GM21367 (cell line): Measurements from ENCODE around the gene PRKD2.

Experiments used
- ATAC-seq: cut with Tn5 transposase; IDR thresholded peaks from one replicate; pipeline ENCODE4 v1.9.1; 2021; ENCODE audit not compliant: unreplicated experiment

PRKD2 gene

DNA sequence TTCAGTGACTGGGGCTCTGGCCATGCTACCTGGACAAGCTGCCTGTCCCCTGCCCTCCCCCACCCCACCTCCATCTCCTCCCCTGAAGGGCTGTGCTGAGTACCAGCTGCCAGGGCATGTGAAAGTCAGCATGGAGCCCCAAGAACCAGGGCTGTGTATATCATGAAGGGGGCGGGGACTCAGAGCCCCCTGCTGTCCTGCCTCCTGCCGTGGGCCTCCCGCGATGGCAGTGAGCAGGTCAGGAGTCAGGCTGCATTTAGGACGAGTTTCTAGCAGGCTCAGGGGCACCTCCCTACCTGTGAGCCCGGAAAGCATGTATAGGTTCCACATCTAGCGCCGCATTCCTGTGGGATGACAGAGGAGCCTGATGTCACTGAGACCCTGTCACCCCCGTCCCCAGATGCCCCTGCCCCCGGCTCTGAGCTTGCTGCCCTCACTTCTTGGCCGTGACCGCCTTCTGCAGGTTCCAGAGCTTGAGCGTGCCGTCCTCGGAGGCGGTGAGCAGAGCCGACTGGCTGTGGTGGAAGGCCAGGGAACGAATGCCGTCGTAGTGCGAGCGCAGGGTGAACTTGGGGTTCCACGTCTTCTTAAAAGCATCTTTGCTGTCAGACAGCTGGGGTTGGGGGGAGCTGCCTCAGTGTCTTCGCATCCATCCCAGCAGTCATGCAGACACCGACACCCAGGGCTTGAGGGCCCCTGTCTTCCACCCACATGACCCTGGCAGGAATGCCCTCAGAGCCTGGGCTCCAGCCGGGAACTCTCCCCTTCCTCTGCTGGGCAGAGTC lies 8.3 kb upstream of the PRKD2 start:
- no peak for ATAC-seq

DNA sequence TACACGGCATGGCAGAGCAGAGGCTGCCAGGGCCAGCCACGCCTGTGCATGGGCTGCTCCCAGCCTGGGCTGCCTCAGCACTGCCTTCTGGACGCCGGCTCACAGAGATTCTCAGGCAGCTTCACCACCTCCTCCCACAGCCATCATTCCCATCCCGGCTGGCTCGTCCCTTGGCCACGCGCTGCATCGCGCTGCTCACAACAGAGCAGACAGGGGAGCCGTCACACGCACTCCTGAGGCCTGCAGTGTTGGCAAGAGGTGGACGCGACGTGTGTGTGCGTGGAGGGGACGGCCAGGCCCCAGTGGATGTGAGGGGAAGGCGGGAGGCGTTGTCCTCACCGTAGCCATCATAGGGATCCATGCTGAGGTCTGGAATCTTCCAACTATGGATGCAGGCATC lies 7.6 kb upstream of the PRKD2 start:
- no peak for ATAC-seq

- ATAC-seq = no peak
Measured at GRCh38 chr19:46723471-46723870, 6.6 kb upstream of the PRKD2 start.

DNA sequence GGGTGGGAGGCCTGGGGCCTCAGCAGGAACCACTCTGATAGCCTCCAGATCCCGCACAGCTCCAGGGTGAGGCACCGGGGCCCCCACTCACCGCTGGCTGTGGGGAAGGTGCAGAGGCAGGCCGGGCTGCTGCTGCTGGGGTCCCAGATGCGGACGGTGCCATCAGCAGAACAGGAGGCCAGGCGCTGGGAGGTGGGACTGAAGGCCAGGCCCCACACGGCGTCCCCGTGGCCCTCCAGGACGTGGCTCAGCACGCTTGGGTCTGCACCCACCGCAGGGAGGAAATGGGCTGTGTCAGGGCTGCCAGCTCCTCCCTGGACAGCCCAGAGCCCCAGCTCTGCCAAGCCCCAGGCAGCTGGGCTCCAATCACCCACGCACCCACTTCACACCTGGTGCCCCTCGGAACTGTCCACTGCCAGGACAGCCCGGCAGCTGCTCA lies 6.1 kb upstream of the PRKD2 start:
- no peak for ATAC-seq

DNA sequence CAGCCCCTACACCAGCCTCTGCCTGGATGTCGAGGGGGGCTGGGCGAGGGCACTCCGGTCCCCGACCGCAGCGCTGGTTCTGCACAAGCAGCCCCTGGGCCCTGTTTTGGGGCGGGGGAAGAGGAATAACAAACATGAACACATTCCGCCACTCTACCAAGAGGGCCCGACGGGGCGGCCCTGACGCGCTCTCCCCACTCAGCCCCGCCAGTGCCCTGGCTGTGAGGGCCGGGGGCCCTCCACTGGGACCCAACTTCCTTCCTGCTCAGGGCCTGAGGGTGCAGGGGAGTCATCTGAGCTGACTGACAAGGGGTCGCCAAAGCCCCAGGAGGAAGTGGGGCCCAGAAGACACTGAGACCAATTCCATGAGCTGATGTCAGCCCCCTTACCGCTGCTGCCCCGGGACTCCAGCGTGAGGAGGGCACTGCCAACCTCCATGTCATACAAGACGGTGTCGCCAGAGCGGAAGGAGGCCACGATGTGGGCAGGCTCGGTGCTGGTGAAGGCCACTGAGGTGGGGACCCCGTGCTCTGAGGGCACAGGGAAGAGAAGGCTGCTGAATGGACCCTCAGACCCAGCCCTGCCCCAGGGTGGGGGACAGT lies 5.6 kb upstream of the PRKD2 start:
- ATAC-seq = no peak

DNA sequence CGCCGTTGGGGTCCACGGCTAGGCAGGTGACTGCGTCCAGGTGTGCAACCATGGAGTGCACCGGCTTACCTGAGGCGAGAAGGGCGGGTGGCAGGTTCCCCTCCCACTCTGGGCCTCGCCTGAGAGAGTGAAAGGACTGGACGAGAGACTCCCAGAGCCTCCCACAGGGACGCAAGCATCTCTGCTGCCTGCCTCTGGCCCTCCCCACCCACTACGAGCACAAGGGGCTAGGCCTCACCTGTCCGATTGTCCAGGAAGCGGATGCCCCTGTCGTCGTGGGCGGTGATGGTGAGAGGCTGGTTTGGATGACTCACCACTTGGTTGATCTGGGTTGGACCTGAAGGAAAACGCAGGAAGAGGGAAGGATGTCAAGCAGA lies 5.1 kb upstream of the PRKD2 start:
- no peak for ATAC-seq

DNA sequence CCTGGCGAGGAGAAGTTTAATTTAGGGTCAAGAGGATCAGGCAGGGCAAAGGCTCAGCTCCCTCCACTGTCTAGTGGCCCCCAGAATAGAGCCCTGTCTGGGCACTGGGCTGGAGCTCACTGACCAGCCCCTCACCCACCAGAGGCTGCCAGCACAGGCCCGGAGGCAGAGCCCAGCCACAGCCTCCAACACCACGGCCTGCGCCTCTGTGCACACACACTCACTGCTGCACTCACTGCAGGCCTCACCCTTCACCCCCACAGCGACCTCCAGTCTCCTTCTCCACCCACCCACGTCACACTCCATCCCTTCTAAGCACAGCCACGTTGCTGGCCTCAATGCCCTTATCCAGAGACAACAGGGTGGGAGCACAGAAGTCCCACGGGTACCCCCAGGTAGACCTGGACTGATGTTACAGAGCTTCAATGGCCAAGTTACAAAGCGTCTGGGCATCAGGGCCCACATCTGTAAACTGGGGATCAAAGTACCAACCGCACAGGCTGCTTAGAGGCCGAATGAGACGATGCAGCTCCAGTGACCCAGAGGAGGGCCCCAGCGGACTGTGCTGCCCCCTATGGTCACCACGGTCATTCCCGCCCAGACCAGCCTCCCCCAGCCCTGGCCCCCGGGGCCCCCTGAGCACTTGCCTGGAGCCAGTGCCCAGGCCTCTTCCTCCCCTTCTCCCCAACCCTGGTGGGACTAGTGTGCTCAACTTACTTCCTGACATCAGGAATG lies 4.5 kb upstream of the PRKD2 start:
- ATAC-seq = no peak

DNA sequence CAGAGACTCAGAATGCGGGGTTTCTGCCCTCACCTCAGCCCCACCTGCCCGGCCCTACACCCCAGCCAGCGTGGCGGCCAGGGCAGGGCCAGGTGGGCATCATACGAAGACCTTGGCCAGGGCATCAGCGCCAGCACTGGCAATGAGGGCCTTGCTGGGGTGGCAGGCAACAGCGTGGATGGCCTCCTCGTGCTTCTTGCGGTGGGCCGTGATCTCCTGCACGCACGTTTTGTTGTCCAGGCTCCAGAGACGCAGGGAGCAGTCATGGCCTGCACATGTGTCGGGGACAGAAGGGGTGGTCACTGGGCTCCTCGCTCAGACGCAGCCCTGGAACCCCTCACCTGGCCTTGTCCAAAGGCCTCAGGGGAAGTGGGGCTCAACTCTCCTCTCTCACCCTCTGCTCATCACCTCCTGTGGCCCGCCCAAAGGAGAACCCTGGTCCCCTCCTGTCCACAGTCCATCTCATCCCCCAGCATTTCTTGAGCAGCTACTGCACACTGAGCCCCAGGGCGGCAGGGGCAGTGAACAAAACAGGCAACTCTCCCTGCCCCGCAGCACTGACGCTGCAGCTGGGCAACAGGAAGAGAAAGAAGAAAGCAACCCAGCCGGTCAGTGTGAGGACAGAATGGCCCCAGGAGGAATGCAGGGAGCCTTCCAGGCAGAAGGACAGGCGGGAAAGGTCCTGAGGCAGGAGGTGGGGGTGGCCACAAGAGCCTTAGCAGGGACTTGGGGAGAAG lies 3.8 kb upstream of the PRKD2 start:
- ATAC-seq = no peak

GRCh38 chr19:46719629-46720502 lies 3.0 kb upstream of the PRKD2 start:
- ATAC-seq = no peak

DNA sequence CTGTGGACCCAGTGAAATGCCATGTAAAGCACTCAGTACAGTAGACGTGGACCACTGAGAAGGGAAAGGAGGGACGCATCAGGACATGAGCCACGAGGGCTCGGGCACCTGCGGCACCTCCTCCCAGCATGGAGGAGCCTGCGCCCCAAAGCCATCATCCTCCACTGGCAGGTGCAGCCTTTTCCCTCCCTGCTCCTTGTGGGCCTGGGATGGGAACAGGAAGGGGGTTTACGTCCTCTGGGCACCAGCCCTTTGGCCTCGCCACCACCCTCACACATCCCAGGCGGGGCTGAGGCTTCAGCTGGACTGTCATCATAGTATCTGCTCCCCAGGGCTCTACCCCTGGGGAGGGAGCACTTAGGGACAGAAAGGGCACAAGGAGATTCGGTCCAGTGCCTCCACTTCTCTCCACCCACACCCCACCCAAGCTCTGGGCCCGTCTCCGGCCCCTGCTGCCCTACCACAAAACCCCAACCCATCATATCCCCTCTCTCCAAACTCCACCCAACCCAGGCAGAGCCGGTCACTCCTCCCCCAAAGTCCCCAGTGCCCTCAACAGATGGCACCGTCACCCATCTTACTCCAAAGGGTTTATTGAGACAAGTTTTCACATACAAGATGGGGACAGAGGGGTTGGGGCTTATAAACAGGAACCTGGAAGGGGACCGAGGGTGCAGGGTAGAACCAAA lies 2.2 kb upstream of the PRKD2 start:
- no peak for ATAC-seq

- no peak for ATAC-seq
Measured at GRCh38 chr19:46718157-46718933, 1.4 kb upstream of the PRKD2 start.

DNA sequence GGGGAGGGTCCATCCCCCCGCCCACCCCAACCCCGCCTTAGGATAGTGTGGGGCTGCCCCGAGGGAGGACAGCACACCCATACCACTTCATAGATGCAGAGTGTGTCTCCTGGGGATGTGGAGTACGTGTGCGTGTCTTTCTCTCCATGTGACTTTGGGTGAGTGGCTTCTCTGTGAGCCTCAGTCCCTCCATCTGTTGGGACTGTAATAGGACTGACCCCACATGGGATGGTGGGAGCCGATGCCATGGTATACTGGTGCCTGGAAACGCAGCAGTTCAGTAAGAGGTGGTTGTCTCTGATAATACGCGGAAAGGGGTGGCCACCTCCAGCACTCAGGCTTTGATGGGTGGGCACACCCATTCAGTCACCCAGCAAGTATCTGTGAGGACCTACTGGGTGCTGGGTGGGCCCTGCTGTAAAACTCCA lies 816 bp upstream of the PRKD2 start:
- no peak for ATAC-seq

DNA sequence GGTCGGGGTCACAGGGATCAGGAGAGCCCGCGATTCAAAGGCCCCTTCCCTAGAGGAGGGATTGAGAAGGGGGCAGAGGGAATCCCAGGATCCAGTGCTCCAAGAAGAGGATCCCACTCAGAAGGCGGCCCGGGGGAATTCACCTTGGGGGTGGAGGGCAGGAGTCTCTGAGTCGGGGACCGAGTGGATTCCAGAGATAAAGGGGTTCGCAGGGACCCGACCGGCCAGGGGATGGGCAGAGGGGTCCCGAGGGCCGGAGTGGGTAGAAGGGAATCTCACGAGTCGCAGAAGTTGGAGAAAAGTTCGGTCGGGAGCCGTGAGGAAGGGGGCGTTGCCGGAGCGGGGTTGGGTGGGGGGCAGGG lies 261 bp downstream of the PRKD2 start:
- ATAC-seq = no peak

- ATAC-seq = no peak
Measured at GRCh38 chr19:46715975-46716671, 791 bp downstream of the PRKD2 start.

DNA sequence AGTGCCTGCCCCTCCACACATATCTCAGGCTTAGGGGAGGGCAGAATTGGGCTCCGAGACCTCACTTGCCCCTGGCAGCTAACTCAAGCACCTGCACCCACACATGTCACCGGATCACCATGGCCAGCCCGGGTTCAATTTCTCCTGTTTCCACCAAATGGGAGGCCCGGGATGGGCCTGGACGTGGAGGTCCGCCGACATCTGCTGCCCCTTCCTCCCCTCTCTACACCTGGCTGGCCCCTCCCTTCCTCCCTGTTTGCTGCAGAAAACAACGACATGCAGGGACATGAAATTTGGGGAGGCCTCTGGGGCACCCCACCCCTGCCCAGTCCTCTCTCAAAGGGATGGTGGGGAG lies 1.3 kb downstream of the PRKD2 start:
- ATAC-seq = no peak

GRCh38 chr19:46714444-46715106 lies 2.3 kb downstream of the PRKD2 start:
- no peak for ATAC-seq

- no peak for ATAC-seq
Measured at GRCh38 chr19:46713781-46714443, 3.0 kb downstream of the PRKD2 start.
